ENCODE measurements around the gene TOR2A.

- TF ChIP-seq HCFC1 (IDR thresholded peaks at IDR 0.05; ENCODE audit: low read depth, low read length): no peak
- TF ChIP-seq SREBF2 (CRISPR knock-in tag; IDR thresholded peaks at IDR 0.05): no peak
Observed at GRCh38 chr9:127720865-127721227, 14.2 kb downstream of the TOR2A start.
